ENCODE measurements around the gene MBTPS1.

GRCh38 chr16:84065536-84066132 lies 51.1 kb downstream of the MBTPS1 start:
- TF ChIP-seq TAF1 (conservative IDR thresholded peaks at IDR 0.05) (no peak), RAD21 (IDR thresholded peaks at IDR 0.05) (peak; percentile 75 to 83), MAX (IDR thresholded peaks at IDR 0.05) (no peak), RXRA (IDR thresholded peaks at IDR 0.05) (no peak), ATF3 (IDR thresholded peaks at IDR 0.05) (no peak), JUND (IDR thresholded peaks at IDR 0.05) (no peak), GABPA (IDR thresholded peaks at IDR 0.05 in 1 of 2, conservative IDR thresholded peaks at IDR 0.05 in 1 of 2) (no peak), EGR1 (IDR thresholded peaks at IDR 0.05; ENCODE audit: low read depth in 2 of 2) (no peak), HNF4G (IDR thresholded peaks at IDR 0.05) (no peak), SP1 (IDR thresholded peaks at IDR 0.05) (no peak), YY1 (IDR thresholded peaks at IDR 0.05) (no peak)
- TF ChIP-seq, protein P1, sequence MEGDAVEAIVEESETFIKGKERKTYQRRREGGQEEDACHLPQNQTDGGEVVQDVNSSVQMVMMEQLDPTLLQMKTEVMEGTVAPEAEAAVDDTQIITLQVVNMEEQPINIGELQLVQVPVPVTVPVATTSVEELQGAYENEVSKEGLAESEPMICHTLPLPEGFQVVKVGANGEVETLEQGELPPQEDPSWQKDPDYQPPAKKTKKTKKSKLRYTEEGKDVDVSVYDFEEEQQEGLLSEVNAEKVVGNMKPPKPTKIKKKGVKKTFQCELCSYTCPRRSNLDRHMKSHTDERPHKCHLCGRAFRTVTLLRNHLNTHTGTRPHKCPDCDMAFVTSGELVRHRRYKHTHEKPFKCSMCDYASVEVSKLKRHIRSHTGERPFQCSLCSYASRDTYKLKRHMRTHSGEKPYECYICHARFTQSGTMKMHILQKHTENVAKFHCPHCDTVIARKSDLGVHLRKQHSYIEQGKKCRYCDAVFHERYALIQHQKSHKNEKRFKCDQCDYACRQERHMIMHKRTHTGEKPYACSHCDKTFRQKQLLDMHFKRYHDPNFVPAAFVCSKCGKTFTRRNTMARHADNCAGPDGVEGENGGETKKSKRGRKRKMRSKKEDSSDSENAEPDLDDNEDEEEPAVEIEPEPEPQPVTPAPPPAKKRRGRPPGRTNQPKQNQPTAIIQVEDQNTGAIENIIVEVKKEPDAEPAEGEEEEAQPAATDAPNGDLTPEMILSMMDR (IDR thresholded peaks at IDR 0.05; ENCODE audit: low read depth, low read length, missing input control): peak; percentile 66
- TF ChIP-seq, protein P2, sequence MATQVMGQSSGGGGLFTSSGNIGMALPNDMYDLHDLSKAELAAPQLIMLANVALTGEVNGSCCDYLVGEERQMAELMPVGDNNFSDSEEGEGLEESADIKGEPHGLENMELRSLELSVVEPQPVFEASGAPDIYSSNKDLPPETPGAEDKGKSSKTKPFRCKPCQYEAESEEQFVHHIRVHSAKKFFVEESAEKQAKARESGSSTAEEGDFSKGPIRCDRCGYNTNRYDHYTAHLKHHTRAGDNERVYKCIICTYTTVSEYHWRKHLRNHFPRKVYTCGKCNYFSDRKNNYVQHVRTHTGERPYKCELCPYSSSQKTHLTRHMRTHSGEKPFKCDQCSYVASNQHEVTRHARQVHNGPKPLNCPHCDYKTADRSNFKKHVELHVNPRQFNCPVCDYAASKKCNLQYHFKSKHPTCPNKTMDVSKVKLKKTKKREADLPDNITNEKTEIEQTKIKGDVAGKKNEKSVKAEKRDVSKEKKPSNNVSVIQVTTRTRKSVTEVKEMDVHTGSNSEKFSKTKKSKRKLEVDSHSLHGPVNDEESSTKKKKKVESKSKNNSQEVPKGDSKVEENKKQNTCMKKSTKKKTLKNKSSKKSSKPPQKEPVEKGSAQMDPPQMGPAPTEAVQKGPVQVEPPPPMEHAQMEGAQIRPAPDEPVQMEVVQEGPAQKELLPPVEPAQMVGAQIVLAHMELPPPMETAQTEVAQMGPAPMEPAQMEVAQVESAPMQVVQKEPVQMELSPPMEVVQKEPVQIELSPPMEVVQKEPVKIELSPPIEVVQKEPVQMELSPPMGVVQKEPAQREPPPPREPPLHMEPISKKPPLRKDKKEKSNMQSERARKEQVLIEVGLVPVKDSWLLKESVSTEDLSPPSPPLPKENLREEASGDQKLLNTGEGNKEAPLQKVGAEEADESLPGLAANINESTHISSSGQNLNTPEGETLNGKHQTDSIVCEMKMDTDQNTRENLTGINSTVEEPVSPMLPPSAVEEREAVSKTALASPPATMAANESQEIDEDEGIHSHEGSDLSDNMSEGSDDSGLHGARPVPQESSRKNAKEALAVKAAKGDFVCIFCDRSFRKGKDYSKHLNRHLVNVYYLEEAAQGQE (IDR thresholded peaks at IDR 0.05): no peak

Data from liver (tissue), 3 donors.